Liver (tissue), 9 donors: Measurements from ENCODE around the gene ARSK. TPM values are rescaled to one million over a fixed set of nuclear protein-coding genes. Genes with fewer than 3 reads are reported as not detected.

Experiments used
- DNase-seq: peaks from one replicate; pipeline ENCODE4 v3.0.0-alpha.2; 2017; ENCODE audit warnings: low spot score
- H3K27ac ChIP-seq, 2 donors: one replicate each; pipeline ENCODE4 v1.7.0; 2013; ENCODE audit warnings: inconsistent platforms in 2 of 2, low read length in 2 of 2, control low read depth in 1 of 2, low read depth in 1 of 2, mild to moderate bottlenecking in 1 of 2
- H3K27me3 ChIP-seq, 4 donors: one replicate each; pipeline versions ENCODE4 v1.6.1 to v1.7.0; 2013; ENCODE audit warnings: low read length in 3 of 4, inconsistent platforms in 1 of 4, mild to moderate bottlenecking in 1 of 4, moderate library complexity in 1 of 4; ENCODE audit not compliant: control insufficient read depth in 4 of 4, insufficient read depth in 4 of 4
- H3K36me3 ChIP-seq, 4 donors: one replicate each; pipeline versions ENCODE4 v1.6.1 to v1.7.0; 2013; ENCODE audit warnings: low read length in 3 of 4, mild to moderate bottlenecking in 3 of 4, low read depth in 1 of 4, moderate library complexity in 1 of 4; ENCODE audit not compliant: control insufficient read depth in 4 of 4, insufficient read depth in 3 of 4
- H3K4me1 ChIP-seq, 4 donors: one replicate each; pipeline versions ENCODE4 v1.6.1 to v1.7.0; 2013; ENCODE audit warnings: low read length in 3 of 4, mild to moderate bottlenecking in 3 of 4, moderate library complexity in 1 of 4; ENCODE audit not compliant: control insufficient read depth in 4 of 4, insufficient read depth in 4 of 4
- H3K4me3 ChIP-seq, 3 donors: one replicate each; pipeline versions ENCODE4 v1.6.1 to v1.7.0; 2013; ENCODE audit warnings: low read length in 3 of 3, control low read depth in 1 of 3, low read depth in 1 of 3, mild to moderate bottlenecking in 1 of 3
- H3K9ac ChIP-seq, 2 donors: one replicate each; pipeline ENCODE4 v1.7.0; 2013; ENCODE audit warnings: low read length in 2 of 2, mild to moderate bottlenecking in 2 of 2, moderate library complexity in 2 of 2, control low read depth in 1 of 2, low read depth in 1 of 2
- H3K9me3 ChIP-seq, 4 donors: one replicate each; pipeline versions ENCODE4 v1.6.1 to v1.7.0; 2013; ENCODE audit warnings: low read length in 3 of 4; ENCODE audit not compliant: control insufficient read depth in 4 of 4
- ATF3 ChIP-seq: IDR thresholded peaks from 2 replicates; pipeline ENCODE4 v1.6.1; 2016; ENCODE audit warnings: antibody characterized with exemption
- CTCF ChIP-seq: fragments of 150-350 bp; IDR thresholded peaks from 2 replicates; pipeline ENCODE4 v1.5.1; 2017; ENCODE audit warnings: improper control_type of control experiment, low read depth, low read length; ENCODE audit not compliant: missing input control
- EGR1 ChIP-seq, 2 donors: IDR thresholded peaks; 2 replicates each; pipeline ENCODE4 v1.6.1; 2016 to 2018; ENCODE audit warnings: antibody characterized with exemption in 2 of 2, low read depth in 2 of 2
- FOXA1 ChIP-seq: IDR thresholded peaks from 2 replicates; pipeline ENCODE4 v1.6.1; 2016; ENCODE audit warnings: antibody characterized with exemption
- FOXA2 ChIP-seq: IDR thresholded peaks from 2 replicates; pipeline ENCODE4 v1.6.1; 2016; ENCODE audit warnings: antibody characterized with exemption
- GABPA ChIP-seq, 2 donors: IDR thresholded peaks in 1 of 2; conservative IDR thresholded peaks in 1 of 2; 2 replicates each; pipeline ENCODE4 v1.6.1; 2016; ENCODE audit warnings: antibody characterized with exemption in 2 of 2, mild to moderate bottlenecking in 1 of 2, moderate library complexity in 1 of 2
- HNF4A ChIP-seq, 2 donors: conservative IDR thresholded peaks; 2 replicates each; pipeline ENCODE4 v1.6.1; 2016; ENCODE audit warnings: antibody characterized with exemption in 2 of 2, mild to moderate bottlenecking in 2 of 2
- HNF4G ChIP-seq: IDR thresholded peaks from 2 replicates; pipeline ENCODE4 v1.6.1; 2016; ENCODE audit warnings: antibody characterized with exemption
- JUND ChIP-seq, 2 donors: IDR thresholded peaks; 2 replicates each; pipeline ENCODE4 v1.6.1; 2016; ENCODE audit warnings: antibody characterized with exemption in 2 of 2
- MAX ChIP-seq: IDR thresholded peaks from 2 replicates; pipeline ENCODE4 v1.6.1; 2016; ENCODE audit warnings: antibody characterized with exemption
- NR2F2 ChIP-seq: IDR thresholded peaks from 2 replicates; pipeline ENCODE4 v1.6.1; 2016; ENCODE audit warnings: antibody characterized with exemption
- RAD21 ChIP-seq, 2 donors: IDR thresholded peaks; 2 replicates each; pipeline ENCODE4 v1.6.1; 2016; ENCODE audit warnings: antibody characterized with exemption in 2 of 2, mild to moderate bottlenecking in 2 of 2
- REST ChIP-seq: IDR thresholded peaks from 2 replicates; pipeline ENCODE4 v1.6.1; 2016; ENCODE audit warnings: antibody characterized with exemption, mild to moderate bottlenecking
- RXRA ChIP-seq, 2 donors: IDR thresholded peaks; 2 replicates each; pipeline ENCODE4 v1.6.1; 2017 to 2018; ENCODE audit warnings: antibody characterized with exemption in 2 of 2, mild to moderate bottlenecking in 1 of 2
- SP1 ChIP-seq: IDR thresholded peaks from 2 replicates; pipeline ENCODE4 v1.6.1; 2018; ENCODE audit warnings: antibody characterized with exemption, mild to moderate bottlenecking
- TAF1 ChIP-seq: conservative IDR thresholded peaks from 2 replicates; pipeline ENCODE4 v1.6.1; 2016; ENCODE audit warnings: antibody characterized with exemption, mild to moderate bottlenecking
- YY1 ChIP-seq: IDR thresholded peaks from 2 replicates; pipeline ENCODE4 v1.6.1; 2016; ENCODE audit warnings: antibody characterized with exemption, mild to moderate bottlenecking
- ZBTB33 ChIP-seq: IDR thresholded peaks from 2 replicates; pipeline ENCODE4 v1.6.1; 2016; ENCODE audit warnings: antibody characterized with exemption
- WGBS: extraction: QIAGEN DNeasy Blood & Tissue Kit; methylation state at CpG from one replicate; pipeline ENCODE4 v1.1.7; 2013; 5-methylcytosine and 5-hydroxymethylcytosine counted together
- polyA plus RNA-seq, 2 donors: library from polyadenylated mRNA; stranded (reverse) in 1 of 2; unstranded in 1 of 2; fragments of 200-250 nt in 1 of 2; fragments of >200 nt in 1 of 2; fragmentation: Nextera tagmentation in 1 of 2; extraction: Ambion mirVana in 1 of 2; gene quantifications; one replicate each; pipeline versions ENCODE4 v1.2.1 to v1.2.3, GENCODE V29; 2013 to 2015
- total RNA-seq, 2 donors: library from RNA; depleted of rRNA; stranded (reverse); fragments of >200 nt; gene quantifications; one replicate each; pipeline ENCODE4 v1.2.3, GENCODE V29; 2014
- donor health status: healthy.
- donor health status: healthy.
- donor health status: healthy.
- donor health status: healthy.
- donor health status: healthy.

Gene ARSK
- total and polyA plus RNA-seq, 4 donors = 2.4 to 6.8 (median 3.3) TPM

GRCh38 chr5:95621839-95622629 lies 67.1 kb downstream of the ARSK start:
- 52% methylated on average over 8 of the region's 8 CpGs for WGBS
- H3K9ac ChIP-seq = peak overlapping the region in 1 of 2 donors; percentile 4
- no peak overlapping the region for H3K27ac ChIP-seq

More at GRCh38 chr5:95621839-95622629, 67.1 kb downstream of the ARSK start:
- H3K36me3 ChIP-seq = no peaks in the 10 kb centered on the region
- H3K27me3 ChIP-seq = no peaks in the 10 kb centered on the region
- peak overlapping the region; percentile 7 to 70 (median 66) for H3K4me3 ChIP-seq
- DNase-seq = no peak
- H3K4me1 ChIP-seq = peaks cover 4 to 26% (median 17%) of the 10 kb centered on the region in 4 donors
- no peaks in the 10 kb centered on the region for H3K9me3 ChIP-seq
- no peak for TF ChIP-seq REST
- no peak for TF ChIP-seq TAF1
- TF ChIP-seq ATF3 = no peak
- TF ChIP-seq NR2F2 = no peak
- no peak for TF ChIP-seq SP1
- no peak for TF ChIP-seq FOXA1
- TF ChIP-seq CTCF = no peak
- TF ChIP-seq HNF4A (conservative IDR thresholded peaks at IDR 0.05) = no peak
- no peak for TF ChIP-seq FOXA2
- no peak for TF ChIP-seq ZBTB33
- TF ChIP-seq GABPA (IDR thresholded peaks at IDR 0.05 in 1 of 2, conservative IDR thresholded peaks at IDR 0.05 in 1 of 2) = no peak
- no peak for TF ChIP-seq HNF4G
- no peak for TF ChIP-seq JUND (IDR thresholded peaks at IDR 0.05)
- no peak for TF ChIP-seq RXRA (IDR thresholded peaks at IDR 0.05)
- TF ChIP-seq RAD21 (IDR thresholded peaks at IDR 0.05) = no peak
- no peak for TF ChIP-seq YY1
- TF ChIP-seq EGR1 (IDR thresholded peaks at IDR 0.05; ENCODE audit: low read depth in 2 of 2) = no peak
- no peak for TF ChIP-seq MAX
